HG03280 (cell line): ENCODE measurements around the gene CD40.

Source experiments
- ATAC-seq: cut with Tn5 transposase; IDR thresholded peaks from one replicate; pipeline ENCODE4 v1.9.1; 2021; ENCODE audit warnings: mild to moderate bottlenecking, moderate library complexity; ENCODE audit not compliant: unreplicated experiment

Gene CD40

GRCh38 chr20:46142124-46142523 lies 24.0 kb downstream of the CD40 start:
- no peak for ATAC-seq

- no peak for ATAC-seq
Measured at GRCh38 chr20:46144432-46145025, 26.4 kb downstream of the CD40 start.

- no peak for ATAC-seq
Measured at GRCh38 chr20:46145713-46146112, 27.6 kb downstream of the CD40 start.

- no peak for ATAC-seq
Measured at GRCh38 chr20:46148313-46149208, 30.4 kb downstream of the CD40 start.

GRCh38 chr20:46150943-46151342 lies 32.8 kb downstream of the CD40 start:
- no peak for ATAC-seq

GRCh38 chr20:46151936-46152335 lies 33.8 kb downstream of the CD40 start:
- no peak for ATAC-seq

- no peak for ATAC-seq
Measured at GRCh38 chr20:46152824-46153586, 34.9 kb downstream of the CD40 start.

GRCh38 chr20:46154305-46154704 lies 36.2 kb downstream of the CD40 start:
- ATAC-seq = no peak

GRCh38 chr20:46154796-46155195 lies 36.7 kb downstream of the CD40 start:
- no peak for ATAC-seq

- ATAC-seq = no peak
Measured at GRCh38 chr20:46156065-46156464, 38.0 kb downstream of the CD40 start.

GRCh38 chr20:46157076-46157592 lies 39.0 kb downstream of the CD40 start:
- no peak for ATAC-seq

- ATAC-seq = no peak
Measured at GRCh38 chr20:46157625-46158024, 39.5 kb downstream of the CD40 start.

- ATAC-seq = no peak
Measured at GRCh38 chr20:46158476-46158987, 40.4 kb downstream of the CD40 start.

GRCh38 chr20:46159101-46159897 lies 41.2 kb downstream of the CD40 start:
- ATAC-seq = no peak

- no peak for ATAC-seq
Measured at GRCh38 chr20:46160661-46161060, 42.5 kb downstream of the CD40 start.

- no peak for ATAC-seq
Measured at GRCh38 chr20:46161921-46162320, 43.8 kb downstream of the CD40 start.

- ATAC-seq = no peak
Measured at GRCh38 chr20:46164254-46164653, 46.1 kb downstream of the CD40 start.

- no peak for ATAC-seq
Measured at GRCh38 chr20:46167080-46167479, 49.0 kb downstream of the CD40 start.

GRCh38 chr20:46168438-46168837 lies 50.3 kb downstream of the CD40 start:
- ATAC-seq = no peak
